ENCODE data around the gene ZSWIM8. TPM values are rescaled to one million over a fixed set of nuclear protein-coding genes. Genes with fewer than 3 reads are reported as not detected.
A peak's percentile ranks its signal among the peaks of the same experiment; 100 is the strongest.

ZSWIM8 gene
- polyA plus RNA-seq, 3 donors: 7.8 to 150 (median 19.2) TPM

DNA sequence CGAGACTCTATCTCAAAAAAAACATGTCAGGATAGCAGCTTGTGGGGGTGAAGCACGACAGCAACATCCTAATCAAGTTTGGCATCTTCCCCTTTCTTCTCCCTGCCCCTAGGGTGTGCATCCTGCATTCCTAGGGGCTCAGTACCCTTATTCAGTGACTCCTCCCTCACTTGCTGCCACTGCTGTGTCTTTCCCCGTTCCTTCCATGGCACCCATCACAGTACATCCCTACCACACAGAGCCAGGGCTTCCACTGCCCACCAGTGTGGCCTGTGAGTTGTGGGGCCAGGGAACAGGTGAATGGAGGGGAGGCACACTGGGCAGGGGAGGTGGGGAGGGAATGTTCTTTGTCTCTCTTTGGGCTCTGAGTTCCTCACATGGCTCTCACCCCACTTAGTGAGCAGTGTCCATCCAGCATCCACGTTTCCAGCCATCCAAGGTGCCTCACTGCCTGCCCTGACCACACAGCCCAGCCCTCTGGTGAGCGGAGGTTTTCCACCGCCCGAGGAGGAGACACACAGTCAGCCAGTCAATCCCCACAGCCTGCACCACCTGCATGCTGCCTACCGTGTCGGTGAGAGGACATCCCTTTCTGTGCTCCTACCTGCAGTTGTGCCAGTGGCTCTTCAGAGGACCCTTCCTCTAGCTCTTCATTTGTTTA lies 14.6 kb downstream of the ZSWIM8 start:
- H3K27me3 ChIP-seq (ENCODE audit: control insufficient read depth in 2 of 2, insufficient read depth in 2 of 2, low read length in 2 of 2): no peaks in the 10 kb centered on the region
- H2AFZ ChIP-seq (ENCODE audit: insufficient read depth, low read depth, low read length, poor library complexity, severe bottlenecking): no peak overlapping the region
- Mint-ChIP-seq H3K27me3 (ENCODE audit: low read depth in 3 of 3) (no peaks in the 10 kb centered on the region), H3K9me3 (peaks cover 0 to 2% (median 0%) of the 10 kb centered on the region in 7 donors), H3K36me3 (peaks cover 85 to 100% of the 10 kb centered on the region in 2 donors), H3K27ac (peak overlapping the region in 2 of 7 donors; percentile 42 to 91), H3K4me1 (peaks cover 10% of the 10 kb centered on the region), H3K4me3 (no peak overlapping the region)
- 71% methylated on average over 3 of the region's 9 CpGs for WGBS (ENCODE audit: insufficient coverage)
- no peak overlapping the region for H3K4me2 ChIP-seq (replicated peaks; ENCODE audit: extremely low read depth, low read length, poor library complexity, severe bottlenecking)
- no peaks in the 10 kb centered on the region for H3K4me1 ChIP-seq (ENCODE audit: control insufficient read depth in 1 of 2, insufficient read depth in 2 of 2, low read length in 2 of 2)
- H4K20me1 ChIP-seq (ENCODE audit: insufficient read depth, low read length): peaks cover 75% of the 10 kb centered on the region
- DNase-seq: no peak
- no peaks in the 10 kb centered on the region for H3K79me2 ChIP-seq (ENCODE audit: insufficient read depth, low read length)
- TF ChIP-seq, protein P1, sequence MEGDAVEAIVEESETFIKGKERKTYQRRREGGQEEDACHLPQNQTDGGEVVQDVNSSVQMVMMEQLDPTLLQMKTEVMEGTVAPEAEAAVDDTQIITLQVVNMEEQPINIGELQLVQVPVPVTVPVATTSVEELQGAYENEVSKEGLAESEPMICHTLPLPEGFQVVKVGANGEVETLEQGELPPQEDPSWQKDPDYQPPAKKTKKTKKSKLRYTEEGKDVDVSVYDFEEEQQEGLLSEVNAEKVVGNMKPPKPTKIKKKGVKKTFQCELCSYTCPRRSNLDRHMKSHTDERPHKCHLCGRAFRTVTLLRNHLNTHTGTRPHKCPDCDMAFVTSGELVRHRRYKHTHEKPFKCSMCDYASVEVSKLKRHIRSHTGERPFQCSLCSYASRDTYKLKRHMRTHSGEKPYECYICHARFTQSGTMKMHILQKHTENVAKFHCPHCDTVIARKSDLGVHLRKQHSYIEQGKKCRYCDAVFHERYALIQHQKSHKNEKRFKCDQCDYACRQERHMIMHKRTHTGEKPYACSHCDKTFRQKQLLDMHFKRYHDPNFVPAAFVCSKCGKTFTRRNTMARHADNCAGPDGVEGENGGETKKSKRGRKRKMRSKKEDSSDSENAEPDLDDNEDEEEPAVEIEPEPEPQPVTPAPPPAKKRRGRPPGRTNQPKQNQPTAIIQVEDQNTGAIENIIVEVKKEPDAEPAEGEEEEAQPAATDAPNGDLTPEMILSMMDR (IDR thresholded peaks at IDR 0.05): no peak
- H3K4me3 ChIP-seq (replicated peaks in 1 of 3; ENCODE audit: low read depth in 2 of 3, low read length in 3 of 3): no peak overlapping the region
- no peaks in the 10 kb centered on the region for H3K9me3 ChIP-seq (replicated peaks in 1 of 2; ENCODE audit: control insufficient read depth in 1 of 2, insufficient read depth in 1 of 2, low read length in 2 of 2)
- H3K36me3 ChIP-seq (replicated peaks in 1 of 2; ENCODE audit: control insufficient read depth in 1 of 2, insufficient read depth in 2 of 2, low read length in 2 of 2): peaks cover 91 to 100% of the 10 kb centered on the region in 2 donors
- no peak overlapping the region for H3K27ac ChIP-seq (ENCODE audit: low read depth in 1 of 2, low read length in 2 of 2)
- H3K9ac ChIP-seq (ENCODE audit: insufficient read depth, low read length, poor library complexity, severe bottlenecking): no peak overlapping the region
- intact Hi-C loops (cut with micrococcal nuclease): no loop called here

DNA sequence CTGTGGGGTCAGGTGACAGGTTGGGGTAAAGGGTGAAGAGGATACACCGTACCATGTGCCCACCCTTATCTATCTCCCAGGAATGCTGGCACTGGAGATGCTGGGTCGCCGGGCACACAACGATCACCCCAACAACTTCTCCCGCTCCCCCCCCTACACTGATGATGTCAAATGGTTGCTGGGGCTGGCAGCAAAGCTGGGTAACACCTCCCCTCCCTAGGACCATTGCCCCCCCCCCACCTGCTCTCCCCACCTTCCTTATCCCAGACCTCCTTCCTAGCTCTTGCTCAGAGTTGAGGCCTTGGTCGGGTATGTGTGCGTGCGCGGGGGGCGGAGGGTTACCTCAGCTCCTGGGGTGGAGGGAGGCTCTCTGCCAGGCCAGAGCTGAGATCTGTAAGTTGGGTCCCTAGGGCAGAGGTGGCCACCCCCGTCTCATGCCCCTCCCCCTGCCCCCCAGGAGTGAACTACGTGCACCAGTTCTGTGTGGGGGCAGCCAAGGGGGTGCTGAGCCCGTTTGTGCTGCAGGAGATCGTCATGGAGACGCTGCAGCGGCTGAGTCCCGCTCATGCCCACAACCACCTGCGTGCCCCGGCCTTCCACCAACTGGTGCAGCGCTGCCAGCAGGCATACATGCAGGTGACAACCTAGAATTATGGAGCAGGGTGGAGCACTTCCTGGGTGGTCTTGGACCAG lies 15.3 kb downstream of the ZSWIM8 start:
- H3K36me3 ChIP-seq (replicated peaks in 1 of 2; ENCODE audit: control insufficient read depth in 1 of 2, insufficient read depth in 2 of 2, low read length in 2 of 2): peaks cover 92 to 100% of the 10 kb centered on the region in 2 donors
- 95% methylated on average over 10 of the region's 20 CpGs for WGBS (ENCODE audit: insufficient coverage)
- H4K20me1 ChIP-seq (ENCODE audit: insufficient read depth, low read length): peaks cover 79% of the 10 kb centered on the region
- Mint-ChIP-seq H3K4me3 (no peak overlapping the region), H3K4me1 (peaks cover 10% of the 10 kb centered on the region), H3K36me3 (peaks cover 84 to 100% of the 10 kb centered on the region in 2 donors), H3K27me3 (ENCODE audit: low read depth in 3 of 3) (no peaks in the 10 kb centered on the region), H3K27ac (no peak overlapping the region), H3K9me3 (peaks cover 0 to 2% (median 0%) of the 10 kb centered on the region in 7 donors)
- H3K27ac ChIP-seq (ENCODE audit: low read depth in 1 of 2, low read length in 2 of 2): no peak overlapping the region
- DNase-seq: no peak
- no peak overlapping the region for H3K4me3 ChIP-seq (replicated peaks in 1 of 3; ENCODE audit: low read depth in 2 of 3, low read length in 3 of 3)
- intact Hi-C loops (cut with micrococcal nuclease): no loop called here
- H3K27me3 ChIP-seq (ENCODE audit: control insufficient read depth in 2 of 2, insufficient read depth in 2 of 2, low read length in 2 of 2): no peaks in the 10 kb centered on the region
- no peak overlapping the region for H3K4me2 ChIP-seq (replicated peaks; ENCODE audit: extremely low read depth, low read length, poor library complexity, severe bottlenecking)
- no peaks in the 10 kb centered on the region for H3K9me3 ChIP-seq (replicated peaks in 1 of 2; ENCODE audit: control insufficient read depth in 1 of 2, insufficient read depth in 1 of 2, low read length in 2 of 2)
- no peaks in the 10 kb centered on the region for H3K79me2 ChIP-seq (ENCODE audit: insufficient read depth, low read length)
- H3K9ac ChIP-seq (ENCODE audit: insufficient read depth, low read length, poor library complexity, severe bottlenecking): no peak overlapping the region
- TF ChIP-seq, protein P1 (IDR thresholded peaks at IDR 0.05): no peak
- H3K4me1 ChIP-seq (ENCODE audit: control insufficient read depth in 1 of 2, insufficient read depth in 2 of 2, low read length in 2 of 2): no peaks in the 10 kb centered on the region
- H2AFZ ChIP-seq (ENCODE audit: insufficient read depth, low read depth, low read length, poor library complexity, severe bottlenecking): no peak overlapping the region
